NB4 (cell line): ENCODE results near the gene ANKRD39.

Source experiments
- MYC ChIP-seq: IDR thresholded peaks from 2 replicates; pipeline ENCODE4 v1.6.1; 2011; ENCODE audit warnings: low read depth, low read length
- POLR2A ChIP-seq: IDR thresholded peaks from 2 replicates; pipeline ENCODE4 v1.6.1; 2011; ENCODE audit warnings: mild to moderate bottlenecking; ENCODE audit not compliant: insufficient read length; ENCODE audit errors: extremely low read depth
- TF ChIP-seq, protein P1 (sequence below): IDR thresholded peaks from one replicate; pipeline ENCODE4 v1.5.1; 2012; ENCODE audit warnings: low read depth, low read length
- TF ChIP-seq, protein P2 (sequence below): IDR thresholded peaks from 2 replicates; pipeline ENCODE4 v1.6.1; 2011; ENCODE audit warnings: low read depth, low read length

DNA sequence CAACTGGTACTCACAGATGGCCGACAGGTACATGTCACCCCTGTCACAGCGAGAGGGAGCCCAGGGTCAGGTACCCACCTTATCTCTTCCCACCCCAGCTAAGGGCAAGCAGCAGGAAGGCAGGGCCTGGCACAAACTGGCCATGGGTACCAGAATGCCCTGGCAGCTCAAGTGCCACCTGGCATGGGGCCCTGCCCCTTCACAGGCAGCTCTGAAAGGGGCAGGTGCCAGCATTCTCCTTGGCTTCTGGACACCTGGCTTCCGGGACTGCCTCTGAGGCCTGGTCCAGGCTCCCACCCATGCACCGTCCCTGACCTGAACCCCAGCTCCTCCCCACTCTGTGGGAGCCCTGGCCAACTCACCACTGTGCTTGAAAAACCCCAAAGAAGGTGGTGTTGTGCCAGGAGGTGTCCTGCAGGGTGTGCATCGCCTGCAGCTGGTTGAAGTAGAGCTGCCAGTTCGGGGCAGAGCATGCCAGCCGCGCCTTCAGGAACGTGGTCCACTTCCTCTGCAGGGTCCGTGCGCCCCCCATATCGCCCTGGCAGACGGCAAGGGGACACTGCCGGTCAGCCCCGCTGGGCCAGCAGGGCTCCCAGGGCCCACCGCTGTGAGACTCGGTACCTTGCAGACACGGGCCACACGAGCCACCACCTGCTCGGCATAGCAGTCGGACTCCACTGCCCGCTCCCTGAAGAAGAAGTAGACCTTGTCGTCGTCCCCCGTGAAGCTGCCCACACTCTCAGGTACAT lies 6.7 kb upstream of the ANKRD39 start:
- TF ChIP-seq, protein P1, sequence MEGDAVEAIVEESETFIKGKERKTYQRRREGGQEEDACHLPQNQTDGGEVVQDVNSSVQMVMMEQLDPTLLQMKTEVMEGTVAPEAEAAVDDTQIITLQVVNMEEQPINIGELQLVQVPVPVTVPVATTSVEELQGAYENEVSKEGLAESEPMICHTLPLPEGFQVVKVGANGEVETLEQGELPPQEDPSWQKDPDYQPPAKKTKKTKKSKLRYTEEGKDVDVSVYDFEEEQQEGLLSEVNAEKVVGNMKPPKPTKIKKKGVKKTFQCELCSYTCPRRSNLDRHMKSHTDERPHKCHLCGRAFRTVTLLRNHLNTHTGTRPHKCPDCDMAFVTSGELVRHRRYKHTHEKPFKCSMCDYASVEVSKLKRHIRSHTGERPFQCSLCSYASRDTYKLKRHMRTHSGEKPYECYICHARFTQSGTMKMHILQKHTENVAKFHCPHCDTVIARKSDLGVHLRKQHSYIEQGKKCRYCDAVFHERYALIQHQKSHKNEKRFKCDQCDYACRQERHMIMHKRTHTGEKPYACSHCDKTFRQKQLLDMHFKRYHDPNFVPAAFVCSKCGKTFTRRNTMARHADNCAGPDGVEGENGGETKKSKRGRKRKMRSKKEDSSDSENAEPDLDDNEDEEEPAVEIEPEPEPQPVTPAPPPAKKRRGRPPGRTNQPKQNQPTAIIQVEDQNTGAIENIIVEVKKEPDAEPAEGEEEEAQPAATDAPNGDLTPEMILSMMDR, result no peak
- TF ChIP-seq, protein P2, sequence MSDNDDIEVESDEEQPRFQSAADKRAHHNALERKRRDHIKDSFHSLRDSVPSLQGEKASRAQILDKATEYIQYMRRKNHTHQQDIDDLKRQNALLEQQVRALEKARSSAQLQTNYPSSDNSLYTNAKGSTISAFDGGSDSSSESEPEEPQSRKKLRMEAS, result no peak
- TF ChIP-seq POLR2A (no peak), MYC (no peak)
